Measurements from ENCODE around the gene ETFBKMT. TPM values are rescaled to one million over a fixed set of nuclear protein-coding genes. Genes with fewer than 3 reads are reported as not detected.

ETFBKMT gene
- total RNA-seq, 1 donor from 2014 or later = 3.4 TPM

GRCh38 chr12:31631809-31632208, 27.7 kb upstream of the ETFBKMT start:
- TF ChIP-seq CTCF (IDR thresholded peaks at IDR 0.05) = no peak
- Mint-ChIP-seq H3K36me3 (ENCODE audit: low read depth) (no peaks in the 10 kb centered on the region), H3K9me3 (ENCODE audit: low read depth) (no peaks in the 10 kb centered on the region), H3K4me3 (ENCODE audit: unreplicated experiment) (no peak overlapping the region), H3K27ac (ENCODE audit: unreplicated experiment) (no peak overlapping the region), H3K27me3 (ENCODE audit: low read depth) (no peaks in the 10 kb centered on the region), H3K4me1 (ENCODE audit: low read depth) (peaks cover 18% of the 10 kb centered on the region)
- DNase-seq (ENCODE audit: low spot score) = no peak

GRCh38 chr12:31633464-31633863, 26.0 kb upstream of the ETFBKMT start:
- H3K4me3 Mint-ChIP-seq (ENCODE audit: unreplicated experiment) = no peak overlapping the region
- peaks cover 18% of the 10 kb centered on the region for H3K4me1 Mint-ChIP-seq (ENCODE audit: low read depth)
- no peaks in the 10 kb centered on the region for H3K36me3 Mint-ChIP-seq (ENCODE audit: low read depth)
- no peaks in the 10 kb centered on the region for H3K9me3 Mint-ChIP-seq (ENCODE audit: low read depth)
- H3K27me3 Mint-ChIP-seq (ENCODE audit: low read depth) = no peaks in the 10 kb centered on the region
- no peak for DNase-seq (ENCODE audit: low spot score)
- no peak overlapping the region for H3K27ac Mint-ChIP-seq (ENCODE audit: unreplicated experiment)
- TF ChIP-seq CTCF (IDR thresholded peaks at IDR 0.05) = no peak

- no peak overlapping the region for H3K4me3 Mint-ChIP-seq (ENCODE audit: unreplicated experiment)
- DNase-seq (ENCODE audit: low spot score) = no peak
- H3K4me1 Mint-ChIP-seq (ENCODE audit: low read depth) = peaks cover 13% of the 10 kb centered on the region
- no peaks in the 10 kb centered on the region for H3K27me3 Mint-ChIP-seq (ENCODE audit: low read depth)
- no peaks in the 10 kb centered on the region for H3K36me3 Mint-ChIP-seq (ENCODE audit: low read depth)
- no peak for TF ChIP-seq CTCF (IDR thresholded peaks at IDR 0.05)
- H3K27ac Mint-ChIP-seq (ENCODE audit: unreplicated experiment) = no peak overlapping the region
- no peaks in the 10 kb centered on the region for H3K9me3 Mint-ChIP-seq (ENCODE audit: low read depth)
These were observed 24.9 kb upstream of the ETFBKMT start for GRCh38 chr12:31634620-31635019.

GRCh38 chr12:31641509-31642090, 17.9 kb upstream of the ETFBKMT start:
- H3K4me1 Mint-ChIP-seq (ENCODE audit: low read depth) = peaks cover 4% of the 10 kb centered on the region
- H3K4me3 Mint-ChIP-seq (ENCODE audit: unreplicated experiment) = no peak overlapping the region
- H3K27me3 Mint-ChIP-seq (ENCODE audit: low read depth) = no peaks in the 10 kb centered on the region
- H3K36me3 Mint-ChIP-seq (ENCODE audit: low read depth) = no peaks in the 10 kb centered on the region
- no peak for DNase-seq (ENCODE audit: low spot score)
- H3K9me3 Mint-ChIP-seq (ENCODE audit: low read depth) = no peaks in the 10 kb centered on the region
- TF ChIP-seq CTCF (IDR thresholded peaks at IDR 0.05) = no peak
- H3K27ac Mint-ChIP-seq (ENCODE audit: unreplicated experiment) = no peak overlapping the region

GRCh38 chr12:31644536-31644935, 15.0 kb upstream of the ETFBKMT start:
- Mint-ChIP-seq H3K36me3 (ENCODE audit: low read depth) (no peaks in the 10 kb centered on the region), H3K27me3 (ENCODE audit: low read depth) (no peaks in the 10 kb centered on the region), H3K9me3 (ENCODE audit: low read depth) (no peaks in the 10 kb centered on the region), H3K27ac (ENCODE audit: unreplicated experiment) (no peak overlapping the region), H3K4me1 (ENCODE audit: low read depth) (peaks cover 4% of the 10 kb centered on the region), H3K4me3 (ENCODE audit: unreplicated experiment) (no peak overlapping the region)
- DNase-seq (ENCODE audit: low spot score) = no peak
- TF ChIP-seq CTCF (IDR thresholded peaks at IDR 0.05) = no peak
